Stimulated activated CD4-positive, alpha-beta T cell treated with anti-CD3 and anti-CD28 coated beads, Interleukin-15, amount 100 ng/mL, for 24 hours (primary cell): Measurements from ENCODE around the gene PKHD1.

Source experiments
- DNase-seq: peaks from one replicate; pipeline ENCODE4 v3.0.0-alpha.2; 2020

Gene PKHD1

GRCh38 chr6:51846531-51846930 is 240.9 kb downstream of the PKHD1 start:
- no peak for DNase-seq

GRCh38 chr6:51844336-51844735 is 243.1 kb downstream of the PKHD1 start:
- DNase-seq = no peak

- DNase-seq = no peak
Observed at GRCh38 chr6:51843456-51844056, 243.9 kb downstream of the PKHD1 start.

- DNase-seq = no peak
Observed at GRCh38 chr6:51842804-51843378, 244.5 kb downstream of the PKHD1 start.

- DNase-seq = no peak
Observed at GRCh38 chr6:51842061-51842803, 245.2 kb downstream of the PKHD1 start.

GRCh38 chr6:51841626-51842025 is 245.8 kb downstream of the PKHD1 start:
- DNase-seq = no peak

- no peak for DNase-seq
Observed at GRCh38 chr6:51839726-51840374, 247.6 kb downstream of the PKHD1 start.

GRCh38 chr6:51830666-51831065 is 256.7 kb downstream of the PKHD1 start:
- no peak for DNase-seq

GRCh38 chr6:51827580-51827979 is 259.8 kb downstream of the PKHD1 start:
- no peak for DNase-seq

- DNase-seq = no peak
Observed at GRCh38 chr6:51824940-51825339, 262.5 kb downstream of the PKHD1 start.

- no peak for DNase-seq
Observed at GRCh38 chr6:51820555-51820954, 266.9 kb downstream of the PKHD1 start.

- DNase-seq = no peak
Observed at GRCh38 chr6:51818520-51819022, 268.8 kb downstream of the PKHD1 start.

- DNase-seq = no peak
Observed at GRCh38 chr6:51817832-51818231, 269.6 kb downstream of the PKHD1 start.

- DNase-seq = no peak
Observed at GRCh38 chr6:51814418-51814817, 273.0 kb downstream of the PKHD1 start.

- DNase-seq = no peak
Observed at GRCh38 chr6:51813904-51814303, 273.5 kb downstream of the PKHD1 start.

GRCh38 chr6:51812231-51812630 is 275.2 kb downstream of the PKHD1 start:
- no peak for DNase-seq

- no peak for DNase-seq
Observed at GRCh38 chr6:51805517-51805916, 281.9 kb downstream of the PKHD1 start.

GRCh38 chr6:51800603-51801002 is 286.8 kb downstream of the PKHD1 start:
- DNase-seq = no peak

GRCh38 chr6:51793393-51793792 is 294.0 kb downstream of the PKHD1 start:
- DNase-seq = no peak

- no peak for DNase-seq
Observed at GRCh38 chr6:51792273-51793030, 295.0 kb downstream of the PKHD1 start.

GRCh38 chr6:51790946-51791345 is 296.5 kb downstream of the PKHD1 start:
- DNase-seq = no peak

- DNase-seq = no peak
Observed at GRCh38 chr6:51788121-51788520, 299.3 kb downstream of the PKHD1 start.

GRCh38 chr6:51778666-51779065 is 308.7 kb downstream of the PKHD1 start:
- DNase-seq = no peak
